Suppressor macrophage (primary cell): Measurements from ENCODE around the gene CMTM4.
"Not testable (repeated sequence)": the region's sequence is repeated elsewhere in the genome, so short reads cannot be mapped to it uniquely, and the experiment has no call there.

Experiments used
- DNase-seq, 4 experiments: peaks; one replicate each; pipeline ENCODE4 v3.0.0-alpha.2; 2020 to 2022

Gene CMTM4

DNA sequence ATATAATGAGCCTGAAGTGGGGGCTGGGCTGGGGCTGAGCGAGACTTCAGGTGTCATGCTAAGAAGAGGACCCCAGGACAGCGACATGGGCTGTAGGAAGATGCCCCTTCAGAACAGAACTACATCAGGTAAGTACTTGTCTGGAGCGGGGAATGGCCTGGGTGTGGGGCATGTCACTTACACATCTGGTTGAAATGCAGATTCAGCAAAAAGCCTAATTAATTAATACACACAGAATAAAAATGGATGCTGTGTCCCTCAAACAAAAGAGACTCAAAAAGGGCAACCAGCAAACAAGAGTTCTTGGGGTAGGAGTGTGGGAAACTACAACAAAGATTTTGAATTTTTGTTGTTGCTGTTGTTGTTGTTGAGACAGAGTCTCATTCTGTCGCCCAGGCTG, 105.5 kb downstream of the CMTM4 start:
- no peak for DNase-seq

DNA sequence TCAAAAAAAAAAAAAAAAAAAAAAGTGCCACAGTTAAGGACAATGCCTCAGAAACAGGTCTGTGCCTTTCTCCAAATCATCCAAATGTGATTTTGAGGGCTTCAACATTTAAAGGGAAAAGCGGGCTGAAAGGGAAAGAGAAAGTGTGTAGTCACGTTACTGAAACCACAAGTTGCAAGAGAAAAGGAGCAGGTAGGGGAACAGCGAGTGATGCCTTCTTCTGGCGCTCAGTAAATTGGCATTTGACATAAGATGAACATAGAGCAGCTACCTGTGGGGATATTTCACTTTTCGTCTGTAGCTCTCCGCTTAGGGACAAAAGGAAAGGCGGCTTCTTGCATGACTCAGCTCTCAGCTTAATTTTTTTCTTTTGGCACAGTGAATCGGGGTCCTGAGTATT, 106.2 kb downstream of the CMTM4 start:
- DNase-seq: peak in 1 of 4 experiments; percentile 23

DNA sequence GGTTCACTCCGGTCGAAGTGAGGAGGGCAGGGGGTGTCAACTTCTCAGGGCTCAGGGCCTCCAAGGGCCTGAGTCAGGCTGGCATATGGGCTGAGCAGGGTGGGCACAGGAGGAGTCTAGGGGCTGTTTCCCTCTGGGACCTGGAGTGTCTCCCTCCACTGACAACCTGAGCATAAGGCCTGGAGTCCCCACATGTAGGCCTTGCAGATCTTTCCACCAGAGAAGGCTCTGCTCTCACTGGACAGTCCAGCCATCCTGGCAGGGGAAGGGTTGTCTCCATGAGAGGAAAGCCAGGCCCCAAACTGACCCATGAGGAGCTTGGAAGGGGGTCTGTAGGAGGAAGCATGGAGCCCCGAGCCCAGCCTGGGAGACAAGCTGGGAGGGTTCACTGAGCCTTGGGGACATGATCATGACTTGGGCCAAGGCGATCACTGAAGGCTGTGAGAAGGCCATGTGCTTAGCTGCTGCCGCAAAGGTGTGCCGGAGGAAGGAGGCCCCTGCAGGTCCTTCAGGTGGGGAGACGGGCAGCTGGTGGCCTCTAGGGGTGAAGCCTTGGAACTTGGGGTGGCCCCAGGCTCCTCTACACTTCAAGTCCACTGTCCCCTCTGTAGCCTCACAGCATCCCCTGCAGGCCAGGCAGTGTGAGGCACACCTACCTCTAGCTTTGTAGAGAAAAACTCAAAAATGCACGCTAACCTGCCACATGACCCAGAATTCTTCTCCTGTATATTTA, 107.4 kb downstream of the CMTM4 start:
- DNase-seq: peak; percentile 63 to 85 (median 82)

DNA sequence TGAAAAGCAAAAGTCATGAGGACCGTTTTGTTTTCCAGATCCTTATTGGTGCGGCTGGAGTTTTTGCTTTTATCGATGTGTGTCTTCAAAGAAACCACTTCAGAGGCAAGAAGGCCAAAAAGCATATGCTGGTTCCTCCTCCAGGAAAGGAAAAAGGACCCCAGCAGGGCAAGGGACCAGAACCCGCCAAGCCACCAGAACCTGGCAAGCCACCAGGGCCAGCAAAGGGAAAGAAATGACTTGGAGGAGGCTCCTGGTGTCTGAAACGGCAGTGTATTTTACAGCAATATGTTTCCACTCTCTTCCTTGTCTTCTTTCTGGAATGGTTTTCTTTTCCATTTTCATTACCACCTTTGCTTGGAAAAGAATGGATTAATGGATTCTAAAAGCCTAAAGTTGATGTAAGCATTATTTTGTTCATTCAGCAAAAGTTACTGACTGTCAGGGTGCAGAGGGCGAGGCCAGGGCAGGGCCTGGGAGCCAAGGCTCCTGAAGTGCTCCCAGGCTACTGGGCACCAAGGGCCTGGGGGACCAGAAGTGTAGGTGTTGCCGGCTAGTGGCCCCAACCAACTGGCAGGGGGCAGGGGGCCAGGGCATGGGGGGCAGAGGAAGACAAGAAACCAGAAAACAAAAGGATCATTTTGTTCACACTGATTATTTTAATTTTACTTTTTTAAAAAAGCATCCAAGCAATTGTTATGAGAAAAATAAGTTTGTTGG, 108.5 kb downstream of the CMTM4 start:
- DNase-seq: no peak

DNA sequence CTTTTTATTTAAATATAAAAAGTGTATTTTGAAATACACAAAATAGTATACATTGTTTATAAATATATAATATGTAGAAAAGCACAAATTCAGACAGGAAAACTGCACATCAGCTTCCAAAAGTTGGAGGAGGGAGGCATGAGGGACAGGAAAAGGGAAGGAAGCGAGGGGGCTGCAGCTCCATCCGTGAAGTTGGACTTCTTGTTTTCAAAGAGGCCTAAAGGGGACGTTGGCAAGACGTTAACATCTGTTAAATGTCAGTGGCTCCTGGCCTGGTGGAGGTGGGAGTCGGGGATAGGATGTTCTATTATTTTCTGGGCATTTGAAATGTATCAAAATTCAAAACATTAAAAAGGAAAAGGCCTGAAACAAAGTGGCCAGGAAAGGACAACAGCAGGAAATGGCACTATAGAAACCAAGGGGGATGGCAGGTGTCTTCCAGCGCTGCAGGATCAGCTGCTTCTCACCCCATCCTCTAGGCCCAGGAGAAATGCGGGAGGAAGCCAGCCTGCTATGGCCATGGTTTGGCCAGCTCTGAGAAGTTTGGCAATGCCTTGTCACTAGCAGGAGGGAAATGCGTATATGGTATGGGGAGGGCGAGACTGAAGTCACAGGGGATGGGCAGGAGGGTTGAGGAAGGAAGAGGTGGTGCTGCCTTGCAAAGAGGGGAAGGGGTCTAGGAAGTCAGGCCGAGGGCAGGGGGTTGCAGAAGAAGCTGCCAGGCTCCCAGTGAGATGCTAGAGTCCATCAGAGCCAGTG, 110.9 kb downstream of the CMTM4 start:
- peak; percentile 36 to 65 (median 58) for DNase-seq

DNA sequence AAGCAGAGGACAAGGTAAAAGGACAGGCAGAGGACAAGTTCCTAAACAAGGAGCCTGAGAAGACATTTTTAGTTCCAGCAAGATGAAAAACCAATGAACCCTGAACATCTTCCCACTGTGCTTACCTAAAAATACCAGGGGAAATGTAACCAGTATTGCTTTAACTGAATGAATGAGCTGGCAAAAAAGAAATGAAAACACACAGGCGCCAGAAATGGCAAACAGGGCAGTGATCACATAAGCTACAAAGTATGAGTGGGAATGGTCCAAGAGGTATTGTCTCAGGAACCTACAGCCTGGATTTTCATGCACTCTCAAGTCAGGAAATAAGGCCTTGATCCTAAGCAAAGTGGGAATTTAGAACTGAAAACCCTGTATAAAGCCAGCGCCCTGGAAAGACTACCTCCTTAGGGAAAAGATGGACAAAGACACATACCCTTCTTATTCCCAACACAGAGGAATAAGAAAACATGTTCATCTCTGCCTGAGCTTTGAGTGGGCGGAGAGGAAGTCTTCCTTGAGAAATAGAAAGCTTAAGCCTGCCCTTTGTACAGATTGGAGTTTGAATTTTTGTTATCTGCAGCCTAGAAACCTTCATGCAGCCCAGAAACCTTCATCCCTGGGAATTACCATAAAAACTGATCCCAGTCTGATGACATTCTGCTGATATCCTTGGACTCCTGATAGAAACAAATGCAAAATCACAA, 115.1 kb downstream of the CMTM4 start:
- peak; percentile 55 to 89 (median 76) for DNase-seq

DNA sequence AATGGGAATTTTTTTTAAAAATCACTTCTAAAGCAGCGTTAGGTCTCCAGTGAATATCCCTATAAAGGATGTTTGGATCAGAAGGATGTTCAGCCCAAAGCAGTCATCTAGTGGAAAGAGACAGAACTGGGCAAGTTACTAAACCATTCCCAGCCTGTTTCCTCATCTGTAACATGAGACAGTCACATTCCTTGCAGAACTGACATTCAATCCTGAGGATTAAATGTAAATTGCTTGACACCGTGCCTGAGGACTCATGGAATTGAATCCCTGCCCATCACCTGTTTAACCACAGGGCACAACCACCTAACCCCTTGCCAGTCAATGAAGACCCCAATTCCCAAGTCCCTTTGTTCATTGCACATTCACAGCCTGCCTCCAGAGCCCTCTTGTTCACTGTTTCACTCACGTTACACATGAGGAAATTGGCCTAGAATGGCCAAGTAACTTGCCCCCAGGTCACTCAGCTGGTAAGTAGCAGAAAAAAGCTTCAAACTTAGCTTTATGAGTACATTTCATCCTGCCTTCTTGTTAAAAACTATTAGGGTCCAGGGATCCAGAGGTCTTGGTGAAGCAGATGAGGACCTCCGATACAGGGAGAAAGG, 115.8 kb downstream of the CMTM4 start:
- peak in 1 of 4 experiments; percentile 24 for DNase-seq

DNA sequence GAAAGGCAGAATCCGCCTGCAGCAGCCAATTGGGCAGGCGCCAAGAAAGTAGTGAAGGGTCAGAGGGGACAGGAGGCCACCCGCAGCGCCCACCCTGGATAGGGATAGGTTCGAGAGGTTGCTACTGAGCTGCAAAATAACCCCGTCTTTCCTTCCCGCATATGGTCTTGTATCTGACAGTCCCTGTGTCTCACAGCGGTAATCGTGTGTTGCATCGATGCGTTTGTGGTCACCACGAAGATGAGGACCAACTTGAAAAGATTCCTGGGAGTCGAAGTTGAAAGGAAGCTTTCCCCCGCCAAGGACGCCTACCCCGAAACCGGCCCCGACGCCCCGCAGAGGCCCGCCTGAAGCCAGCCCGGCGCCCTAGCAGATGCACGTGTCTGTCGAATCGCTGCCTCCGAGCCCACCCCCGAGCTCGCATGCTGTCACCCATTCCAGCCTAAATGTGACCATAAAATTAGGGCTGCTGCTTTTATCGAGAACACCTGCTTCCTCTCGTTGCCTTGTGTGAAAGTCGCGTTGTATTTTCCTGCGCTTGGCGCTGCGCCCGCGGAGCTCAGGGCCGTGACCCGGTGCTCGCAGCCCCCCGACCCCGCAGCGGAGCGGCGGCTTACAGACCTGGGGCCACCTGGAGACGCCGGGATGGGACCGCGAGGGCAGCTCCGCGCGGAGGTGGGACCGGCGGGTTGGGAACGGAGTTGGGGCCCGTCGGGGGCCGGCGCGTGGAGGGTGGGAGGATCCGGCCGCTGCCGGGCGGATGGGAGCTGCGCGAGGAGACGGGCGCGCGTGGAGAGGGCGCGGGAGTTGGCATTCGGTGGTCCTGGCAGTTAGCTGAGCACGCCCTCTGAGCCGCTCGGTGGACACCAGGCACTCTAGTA, 117.7 kb downstream of the CMTM4 start, which contains the start of gene CMTM2:
CMTM2 (plus strand) TSS at position 813 of the 881 bp plus-strand sequence. CDS start 145 bp downstream, outside the sequence.
- DNase-seq: peak in 1 of 4 experiments; percentile 24

DNA sequence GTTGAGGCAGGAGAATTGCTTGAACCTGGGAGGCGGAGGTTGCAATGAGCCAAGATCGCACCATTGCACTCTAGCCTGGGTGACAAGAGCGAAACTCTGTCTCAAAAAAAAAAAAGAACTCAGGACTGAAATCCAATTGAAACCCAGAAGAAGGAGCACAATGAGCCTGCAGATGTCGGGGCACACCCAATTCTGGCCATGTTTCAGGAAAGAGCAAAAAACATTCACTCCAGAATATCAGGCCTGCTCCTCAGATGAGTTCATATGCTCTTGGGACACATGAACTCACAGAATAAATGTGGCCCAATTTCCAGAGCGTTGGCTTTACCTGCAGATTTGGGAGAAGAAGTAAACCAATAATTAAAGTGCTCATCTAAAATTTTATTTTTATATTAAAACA, 120.2 kb downstream of the CMTM4 start:
- no peak for DNase-seq

DNA sequence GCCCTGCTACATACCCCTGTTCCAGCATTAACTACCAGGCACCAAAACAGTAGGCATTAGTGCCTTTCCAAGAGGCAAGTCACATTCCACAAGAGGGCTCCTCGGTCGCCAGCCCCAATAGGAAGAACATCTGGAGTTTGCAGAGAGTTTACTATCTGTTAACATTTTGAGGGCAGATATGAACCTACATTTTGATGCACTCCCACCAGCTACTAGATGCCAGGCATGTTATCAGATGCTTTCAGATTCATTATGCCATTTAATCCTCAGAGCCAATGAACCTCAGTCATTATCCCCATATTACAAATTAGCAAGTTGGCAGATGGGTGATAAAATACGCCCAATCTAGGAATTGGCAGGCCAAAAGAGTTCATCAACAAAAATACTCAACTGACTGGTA, 121.5 kb downstream of the CMTM4 start:
- DNase-seq: no peak

DNA sequence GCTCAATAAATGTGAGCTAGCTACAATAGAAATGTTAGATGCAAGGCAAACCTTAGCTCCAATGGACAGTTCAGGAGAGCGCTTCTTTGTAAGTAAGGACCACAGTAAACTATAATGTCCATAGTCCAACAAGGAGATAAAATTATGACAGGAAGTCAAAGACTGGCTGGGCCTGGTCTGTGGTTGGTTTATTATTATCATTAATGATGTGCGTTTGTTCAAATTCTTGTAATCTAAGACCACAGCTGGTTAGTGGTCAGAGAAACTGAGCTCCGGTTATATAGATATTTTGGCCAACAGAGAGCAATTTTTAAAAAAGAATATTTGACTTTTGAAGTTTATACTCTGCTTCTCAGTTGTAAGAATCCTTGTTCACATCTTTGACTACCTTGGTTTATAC, 122.0 kb downstream of the CMTM4 start:
- no peak for DNase-seq

DNA sequence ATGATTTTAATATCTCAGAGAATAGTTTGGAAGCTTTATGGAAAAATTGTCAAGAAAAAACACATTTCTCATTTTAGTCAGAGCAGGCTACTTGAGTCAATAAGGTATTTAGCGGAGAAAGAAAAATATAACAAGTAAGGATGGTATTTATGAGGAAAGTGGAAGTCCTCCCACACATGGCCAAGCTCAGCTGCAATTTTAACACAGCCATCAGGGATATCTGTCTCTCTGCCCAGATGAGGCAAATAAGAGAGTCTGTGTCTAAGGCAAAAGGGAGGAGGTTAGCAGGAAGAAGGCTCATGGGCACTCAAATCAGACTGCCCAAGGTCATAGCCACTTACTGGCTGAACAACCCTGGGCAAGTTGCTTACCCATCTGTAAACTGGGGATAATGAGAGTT, 122.5 kb downstream of the CMTM4 start:
- DNase-seq: peak in 3 of 4 experiments; percentile 52 to 60 (median 53)

DNA sequence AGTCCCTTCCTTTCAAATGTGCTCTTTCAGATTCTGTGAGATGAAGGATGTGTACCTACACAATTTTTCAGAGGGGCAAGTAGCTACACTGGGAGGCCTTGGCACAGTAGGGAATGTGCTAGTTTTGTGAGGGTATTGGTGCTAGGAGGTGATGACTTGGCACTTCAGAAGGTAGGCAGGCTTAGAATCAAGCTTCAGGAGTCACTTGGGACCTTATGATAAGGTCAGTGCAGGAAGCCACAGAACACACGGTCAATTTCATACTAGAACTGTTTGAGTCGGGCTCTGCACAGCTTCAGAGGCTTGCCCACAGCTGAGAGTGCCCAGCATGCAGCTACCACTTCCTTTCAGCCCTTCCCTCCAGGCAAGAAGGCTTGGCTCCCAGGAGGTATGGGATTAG, 124.2 kb downstream of the CMTM4 start:
- DNase-seq: no peak

DNA sequence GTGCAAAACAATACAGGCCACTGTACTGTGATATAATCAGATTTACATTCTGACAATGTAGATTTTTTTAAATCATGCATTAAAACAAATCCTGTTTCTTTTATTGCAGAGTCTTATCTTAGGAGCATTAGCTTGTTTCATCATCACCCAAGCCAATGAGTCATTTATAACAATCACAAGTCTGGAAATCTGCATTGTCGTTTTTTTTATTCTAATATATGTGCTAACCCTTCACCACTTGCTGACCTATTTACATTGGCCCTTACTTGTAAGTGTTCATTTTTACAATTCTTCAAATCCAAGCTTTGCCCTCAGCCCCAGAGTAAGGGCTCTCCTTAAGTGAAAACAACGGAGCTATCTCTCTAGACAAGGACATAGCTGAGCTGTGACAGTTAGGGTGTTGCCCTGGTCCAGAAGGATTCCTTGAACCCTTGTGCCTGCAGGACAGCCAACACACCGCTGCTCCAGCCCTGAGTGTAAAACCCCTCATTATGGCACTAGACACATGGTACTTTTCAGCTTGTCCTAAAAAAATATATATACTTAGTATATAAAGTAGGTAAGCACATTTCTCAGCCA, 126.6 kb downstream of the CMTM4 start:
- DNase-seq: peak in 3 of 4 experiments; percentile 19 to 66 (median 61)

DNA sequence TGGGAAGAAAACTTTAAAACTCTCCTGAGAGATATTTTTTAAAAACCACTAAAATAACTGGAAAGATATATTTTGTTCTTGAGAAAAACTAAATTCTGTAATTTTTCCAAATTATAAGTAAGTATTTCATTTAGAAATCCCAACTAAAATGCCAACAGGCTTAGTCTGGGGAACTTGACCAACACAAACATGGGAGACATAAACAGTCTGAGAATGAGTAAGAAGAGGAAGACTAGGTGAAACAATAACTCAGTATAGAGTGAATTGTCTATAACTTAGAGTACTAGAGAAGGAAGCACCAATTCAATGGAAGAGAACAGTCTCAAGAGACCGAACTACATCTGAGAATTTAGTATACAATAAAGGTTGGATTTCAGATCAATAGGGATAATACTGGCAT, 127.4 kb downstream of the CMTM4 start:
- DNase-seq: no peak

DNA sequence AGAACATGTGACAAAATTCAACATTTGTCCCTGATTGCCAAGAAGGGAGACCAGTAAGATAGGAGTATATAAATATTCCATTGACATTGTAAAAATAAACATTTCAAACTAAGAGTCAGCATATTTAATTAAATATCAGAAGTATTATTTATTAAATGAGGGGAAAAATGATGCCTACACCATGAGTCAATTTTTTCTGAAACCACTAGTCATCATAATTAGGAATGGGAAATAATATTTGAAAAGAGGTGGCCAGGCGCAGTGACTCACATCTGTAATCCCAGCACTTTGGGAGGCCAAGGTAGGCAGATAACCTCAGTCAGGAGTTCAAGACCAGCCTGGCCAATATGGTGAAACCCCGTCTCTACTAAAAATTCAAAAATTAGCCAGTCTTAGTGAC, 128.2 kb downstream of the CMTM4 start:
- no peak for DNase-seq

DNA sequence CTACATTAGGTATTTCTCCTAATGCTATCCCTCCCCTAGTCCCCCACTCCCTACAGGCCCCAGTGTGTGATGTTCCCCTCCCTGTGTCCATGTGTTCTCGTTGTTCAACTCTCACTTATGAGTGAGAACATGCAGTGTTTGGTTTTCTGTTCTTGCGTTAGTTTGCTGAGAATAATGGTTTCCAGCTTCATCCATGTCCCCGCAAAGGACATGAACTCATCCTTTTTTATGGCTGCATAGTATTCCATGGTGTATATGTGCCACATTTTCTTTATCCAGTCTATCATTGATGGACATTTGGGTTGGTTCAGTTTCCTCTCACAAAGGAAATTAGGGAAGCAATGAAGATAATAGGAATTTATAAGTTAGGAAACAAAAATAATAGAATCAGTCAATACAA, 129.3 kb downstream of the CMTM4 start:
- DNase-seq: not testable (repeated sequence)

DNA sequence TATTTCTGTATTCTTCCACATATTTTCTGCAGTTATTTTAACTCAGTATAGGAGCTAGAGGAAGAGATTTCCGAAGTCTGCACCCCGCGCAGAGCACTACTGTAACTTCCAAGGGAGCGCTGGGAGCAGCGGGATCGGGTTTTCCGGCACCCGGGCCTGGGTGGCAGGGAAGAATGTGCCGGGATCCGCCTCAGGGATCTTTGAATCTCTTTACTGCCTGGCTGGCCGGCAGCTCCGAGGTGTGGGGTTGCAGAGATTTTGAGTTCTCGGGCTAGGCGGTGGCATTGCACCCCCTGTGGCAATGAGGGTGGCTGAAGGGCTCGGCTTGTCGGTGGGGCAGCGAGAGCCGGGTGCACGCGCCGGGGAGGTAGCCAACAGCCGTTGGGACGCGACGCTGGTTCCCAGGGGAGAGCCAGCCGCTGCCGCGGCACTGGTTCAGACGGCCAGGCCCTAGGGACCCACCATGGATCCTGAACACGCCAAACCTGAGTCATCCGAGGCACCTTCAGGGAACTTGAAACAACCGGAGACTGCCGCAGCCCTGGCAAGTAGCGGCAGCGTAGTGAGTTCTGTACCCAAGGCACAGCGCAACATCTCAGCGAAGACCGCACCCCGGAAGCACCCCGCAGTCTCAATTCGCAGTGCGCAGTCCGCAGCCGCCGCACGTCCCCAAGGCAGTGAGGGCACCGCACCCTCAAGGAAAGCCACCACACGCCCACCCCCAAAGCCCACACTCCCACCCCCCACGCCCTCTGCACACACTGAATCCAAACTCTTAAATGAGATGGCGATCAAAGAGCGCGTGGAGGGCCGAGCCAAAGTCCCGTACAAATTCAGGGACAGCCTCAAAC, 130.3 kb downstream of the CMTM4 start, which contains the start of gene CMTM1:
CMTM1 (plus strand) TSS at position 389 of the 851 bp plus-strand sequence; CDS start at position 464, 75 bp downstream.
- no peak for DNase-seq
